ENCODE results near the gene GLUD1.
"Not testable (repeated sequence)": the region's sequence is repeated elsewhere in the genome, so short reads cannot be mapped to it uniquely, and the experiment has no call there.

Gene GLUD1

GRCh38 chr10:87094373-87095235 lies at the start of gene GLUD1, which contains the start of gene SHLD2:
Gene GLUD1 (minus strand): TSS chr10:87094843. CDS start chr10:87094769, 74 bp downstream.
Gene SHLD2 (plus strand): TSS chr10:87095206. CDS start chr10:87151355, 56,149 bp downstream.
- DNase-seq = peak in 1 of 2 experiments; percentile 19

GRCh38 chr10:87143109-87143418 lies 48.4 kb upstream of the GLUD1 start:
- DNase-seq = not testable (repeated sequence)

- DNase-seq = not testable (repeated sequence)
Measured at GRCh38 chr10:87142230-87143108, 47.8 kb upstream of the GLUD1 start.

GRCh38 chr10:87137478-87137877 lies 42.8 kb upstream of the GLUD1 start:
- not testable (repeated sequence) for DNase-seq

GRCh38 chr10:87134440-87134839 lies 39.8 kb upstream of the GLUD1 start:
- DNase-seq = not testable (repeated sequence)

GRCh38 chr10:87133936-87134335 lies 39.3 kb upstream of the GLUD1 start:
- DNase-seq = not testable (repeated sequence)

GRCh38 chr10:87132176-87132575 lies 37.5 kb upstream of the GLUD1 start:
- DNase-seq = not testable (repeated sequence)

GRCh38 chr10:87127607-87128156 lies 33.0 kb upstream of the GLUD1 start:
- not testable (repeated sequence) for DNase-seq

GRCh38 chr10:87127048-87127447 lies 32.4 kb upstream of the GLUD1 start:
- not testable (repeated sequence) for DNase-seq

- DNase-seq = not testable (repeated sequence)
Measured at GRCh38 chr10:87123351-87123750, 28.7 kb upstream of the GLUD1 start.

GRCh38 chr10:87119029-87119428 lies 24.4 kb upstream of the GLUD1 start:
- not testable (repeated sequence) for DNase-seq

GRCh38 chr10:87118122-87118521 lies 23.5 kb upstream of the GLUD1 start:
- not testable (repeated sequence) for DNase-seq

- no peak for DNase-seq
Measured at GRCh38 chr10:87105446-87106124, 10.9 kb upstream of the GLUD1 start.

- not testable (repeated sequence) for DNase-seq
Measured at GRCh38 chr10:87104727-87105126, 10.1 kb upstream of the GLUD1 start.

GRCh38 chr10:87101996-87102395 lies 7.4 kb upstream of the GLUD1 start:
- no peak for DNase-seq

- DNase-seq = no peak
Measured at GRCh38 chr10:87095236-87095945, 748 bp upstream of the GLUD1 start.

- DNase-seq = peak in 1 of 2 experiments; percentile 12
Measured at GRCh38 chr10:87093632-87094372, 841 bp downstream of the GLUD1 start.

GRCh38 chr10:87092861-87093631 lies 1.6 kb downstream of the GLUD1 start:
- DNase-seq = no peak

GRCh38 chr10:87092376-87092860 lies 2.2 kb downstream of the GLUD1 start:
- no peak for DNase-seq

GRCh38 chr10:87090779-87091178 lies 3.9 kb downstream of the GLUD1 start:
- DNase-seq = no peak

Measured in cerebellar nuclear complex (tissue), 1 donor.